Endodermal cell (in vitro differentiated cells): ENCODE measurements around the gene FOSB. TPM values are rescaled to one million over a fixed set of nuclear protein-coding genes. Genes with fewer than 3 reads are reported as not detected.

ENCODE experiments used
- DNase-seq: peaks from one replicate; pipeline ENCODE4 v3.0.0-alpha.2; 2017
- H3K27ac ChIP-seq: 2 replicates; pipeline ENCODE4 v1.5.1; 2013; ENCODE audit warnings: mild to moderate bottlenecking, low read depth, low read length, moderate library complexity
- H3K27me3 ChIP-seq: 2 replicates; pipeline ENCODE4 v1.6.1; 2013; ENCODE audit warnings: mild to moderate bottlenecking, low read length, moderate library complexity; ENCODE audit not compliant: insufficient read depth, control insufficient read depth, poor library complexity, severe bottlenecking
- H3K36me3 ChIP-seq: 2 replicates; pipeline ENCODE4 v1.7.0; 2013; ENCODE audit warnings: mild to moderate bottlenecking, low read length, moderate library complexity; ENCODE audit not compliant: control insufficient read depth, insufficient read depth
- H3K4me1 ChIP-seq: one replicate; pipeline ENCODE4 v1.7.0; 2013; ENCODE audit warnings: low read length; ENCODE audit not compliant: control insufficient read depth, insufficient read depth
- H3K4me3 ChIP-seq: 2 replicates; pipeline ENCODE4 v1.5.1; 2013; ENCODE audit warnings: mild to moderate bottlenecking, low read length, moderate library complexity
- H3K9ac ChIP-seq: 2 replicates; pipeline ENCODE4 v1.6.1; 2013; ENCODE audit warnings: mild to moderate bottlenecking, low read length, moderate library complexity; ENCODE audit not compliant: poor library complexity, severe bottlenecking; ENCODE audit errors: extremely low read depth
- H3K9me3 ChIP-seq: 2 replicates; pipeline ENCODE4 v1.6.1; 2013; ENCODE audit warnings: mild to moderate bottlenecking, low read length, moderate library complexity; ENCODE audit not compliant: control insufficient read depth
- H3K27ac Mint-ChIP-seq: 2 replicates; pipeline ENCODE4 v1.8.0; 2020; ENCODE audit warnings: mixed read lengths
- H3K27me3 Mint-ChIP-seq: 2 replicates; pipeline ENCODE4 v1.8.0; 2021; ENCODE audit warnings: mild to moderate bottlenecking, mixed read lengths; ENCODE audit not compliant: insufficient read depth
- H3K36me3 Mint-ChIP-seq: 2 replicates; pipeline ENCODE4 v1.8.0; 2020; ENCODE audit warnings: low read depth, mixed read lengths
- H3K4me1 Mint-ChIP-seq: 2 replicates; pipeline ENCODE4 v1.8.0; 2020; ENCODE audit warnings: mixed read lengths
- H3K4me3 Mint-ChIP-seq: 2 replicates; pipeline ENCODE4 v1.8.0; 2020; ENCODE audit warnings: mild to moderate bottlenecking, moderate library complexity, mixed read lengths
- H3K9me3 Mint-ChIP-seq: 2 replicates; pipeline ENCODE4 v1.8.0; 2020; ENCODE audit warnings: mild to moderate bottlenecking, mixed read lengths
- WGBS, 2 experiments: methylation state at CpG; one replicate each; pipeline versions ENCODE4 v1.1.5 to v1.1.7; 2013; ENCODE audit warnings: missing lambda C conversion rate in 2 of 2, mixed read lengths in 1 of 2; ENCODE audit not compliant: insufficient coverage in 1 of 2, insufficient read length in 1 of 2; 5-methylcytosine and 5-hydroxymethylcytosine counted together
- total RNA-seq, 2 donors: library from RNA; stranded (reverse); fragmentation: NEBNext Ultra II Directional in 1 of 2; extraction: Animal tissue kit (Norgen Biotek cat#: 25700) in 1 of 2; gene quantifications; 2 replicates in 1 of 2; 3 replicates in 1 of 2; pipeline ENCODE4 v1.2.1, GENCODE V29; 2021
- TF ChIP-seq, protein P1 (sequence below): fragments of 200-600 bp; sonication (generic); conservative IDR thresholded peaks from 2 replicates; pipeline ENCODE4 v1.5.0; 2021; ENCODE audit warnings: antibody characterized with exemption, mild to moderate bottlenecking

FOSB gene
- total RNA-seq, 2 donors from 2014 or later, result 1.6 to 3.0 TPM

DNA sequence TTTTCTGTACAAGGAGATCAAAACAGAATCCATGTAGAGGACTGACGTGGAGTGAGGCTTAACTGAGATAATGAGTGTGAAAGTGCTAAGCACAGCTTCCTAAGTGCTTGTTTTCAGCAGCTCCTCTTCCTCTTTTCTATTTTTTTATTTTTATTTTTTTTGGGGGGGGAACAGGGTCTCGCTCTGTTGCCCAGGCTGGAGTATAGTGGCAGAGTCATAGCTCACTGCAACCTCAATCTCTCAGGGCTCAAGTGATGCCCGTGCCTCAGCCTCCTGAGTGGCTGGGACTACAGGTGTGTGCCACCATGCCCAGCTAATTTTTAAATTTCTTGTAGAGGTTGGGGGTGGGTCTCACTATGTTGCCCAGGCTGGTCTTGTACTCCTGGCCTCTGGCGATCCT is 5.6 kb upstream of the FOSB start:
- TF ChIP-seq, protein P1, sequence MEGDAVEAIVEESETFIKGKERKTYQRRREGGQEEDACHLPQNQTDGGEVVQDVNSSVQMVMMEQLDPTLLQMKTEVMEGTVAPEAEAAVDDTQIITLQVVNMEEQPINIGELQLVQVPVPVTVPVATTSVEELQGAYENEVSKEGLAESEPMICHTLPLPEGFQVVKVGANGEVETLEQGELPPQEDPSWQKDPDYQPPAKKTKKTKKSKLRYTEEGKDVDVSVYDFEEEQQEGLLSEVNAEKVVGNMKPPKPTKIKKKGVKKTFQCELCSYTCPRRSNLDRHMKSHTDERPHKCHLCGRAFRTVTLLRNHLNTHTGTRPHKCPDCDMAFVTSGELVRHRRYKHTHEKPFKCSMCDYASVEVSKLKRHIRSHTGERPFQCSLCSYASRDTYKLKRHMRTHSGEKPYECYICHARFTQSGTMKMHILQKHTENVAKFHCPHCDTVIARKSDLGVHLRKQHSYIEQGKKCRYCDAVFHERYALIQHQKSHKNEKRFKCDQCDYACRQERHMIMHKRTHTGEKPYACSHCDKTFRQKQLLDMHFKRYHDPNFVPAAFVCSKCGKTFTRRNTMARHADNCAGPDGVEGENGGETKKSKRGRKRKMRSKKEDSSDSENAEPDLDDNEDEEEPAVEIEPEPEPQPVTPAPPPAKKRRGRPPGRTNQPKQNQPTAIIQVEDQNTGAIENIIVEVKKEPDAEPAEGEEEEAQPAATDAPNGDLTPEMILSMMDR, result no peak
- Histone ChIP-seq H3K9me3 (no peaks in the 10 kb centered on the region), H3K27me3 (no peaks in the 10 kb centered on the region), H3K36me3 (no peaks in the 10 kb centered on the region), H3K4me3 (no peak overlapping the region), H3K4me1 (no peaks in the 10 kb centered on the region), H3K27ac (no peak overlapping the region), H3K9ac (no peak overlapping the region)
- Mint-ChIP-seq H3K9me3 (no peaks in the 10 kb centered on the region), H3K36me3 (no peaks in the 10 kb centered on the region), H3K4me3 (no peak overlapping the region), H3K4me1 (no peaks in the 10 kb centered on the region), H3K27ac (no peak overlapping the region), H3K27me3 (peaks cover 2% of the 10 kb centered on the region)
- WGBS, 2 experiments, result 94 to 100% methylated on average over 2 to 4 of the region's 4 CpGs
- no peak for DNase-seq

DNA sequence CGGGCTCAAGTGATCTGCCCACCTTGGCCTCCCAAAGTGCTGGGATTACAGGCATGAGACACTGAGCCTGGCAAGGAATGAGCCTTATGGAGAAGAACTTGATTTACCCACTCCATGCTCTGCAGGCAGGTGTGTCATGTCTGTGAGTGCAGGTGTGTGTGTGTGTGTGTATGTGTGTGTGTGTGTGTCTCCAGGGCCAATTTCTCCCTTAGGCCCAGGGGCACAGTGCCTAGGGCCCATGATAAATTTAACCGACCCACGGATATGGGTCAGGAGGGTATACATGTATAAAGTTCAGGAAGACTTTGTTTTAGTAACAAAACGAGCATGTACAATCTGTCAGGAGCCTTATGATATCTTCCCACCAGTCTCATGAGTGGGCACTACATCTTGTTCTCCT is 4.6 kb upstream of the FOSB start:
- no peak for DNase-seq
- Histone ChIP-seq H3K9ac (no peak overlapping the region), H3K36me3 (no peaks in the 10 kb centered on the region), H3K9me3 (no peaks in the 10 kb centered on the region), H3K4me1 (no peaks in the 10 kb centered on the region), H3K27ac (no peak overlapping the region), H3K27me3 (no peaks in the 10 kb centered on the region), H3K4me3 (no peak overlapping the region)
- Mint-ChIP-seq H3K27me3 (peaks cover 2% of the 10 kb centered on the region), H3K4me1 (no peaks in the 10 kb centered on the region), H3K27ac (no peak overlapping the region), H3K9me3 (no peaks in the 10 kb centered on the region), H3K4me3 (no peak overlapping the region), H3K36me3 (no peaks in the 10 kb centered on the region)
- 89 to 90% methylated on average over 2 to 4 of the region's 4 CpGs for WGBS, 2 experiments
- TF ChIP-seq, protein P1, result no peak

DNA sequence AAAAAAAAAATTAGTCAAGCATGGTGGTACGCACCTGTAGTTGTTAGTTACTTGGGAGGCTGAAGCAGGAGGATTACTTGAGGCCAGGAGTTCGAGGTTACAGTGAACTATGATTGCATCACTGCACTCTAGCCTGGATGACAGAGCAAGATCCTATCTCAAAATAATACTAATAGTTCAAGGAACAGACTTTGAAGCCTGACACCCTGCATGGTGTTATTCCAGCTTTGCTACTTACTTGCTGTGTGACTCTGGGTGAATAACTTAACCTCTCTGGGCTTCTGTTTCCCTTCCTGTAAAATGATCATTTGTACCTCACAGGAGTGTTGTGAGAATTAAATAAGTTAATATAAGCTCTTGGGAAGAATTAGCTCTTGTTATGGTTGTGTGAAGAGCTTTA is 3.5 kb upstream of the FOSB start:
- Histone ChIP-seq H3K36me3 (no peaks in the 10 kb centered on the region), H3K27ac (no peak overlapping the region), H3K4me3 (no peak overlapping the region), H3K27me3 (no peaks in the 10 kb centered on the region), H3K4me1 (no peaks in the 10 kb centered on the region), H3K9ac (no peak overlapping the region), H3K9me3 (no peaks in the 10 kb centered on the region)
- DNase-seq, result no peak
- no peak overlapping the region for H3K4me3 Mint-ChIP-seq
- WGBS, 2 experiments, result 80 to 93% methylated on average over 2 of the region's 2 CpGs
- H3K4me1 Mint-ChIP-seq, result no peaks in the 10 kb centered on the region
- H3K9me3 Mint-ChIP-seq, result no peaks in the 10 kb centered on the region
- TF ChIP-seq, protein P1, result no peak
- no peaks in the 10 kb centered on the region for H3K36me3 Mint-ChIP-seq
- H3K27ac Mint-ChIP-seq, result no peak overlapping the region
- H3K27me3 Mint-ChIP-seq, result peaks cover 2% of the 10 kb centered on the region
